GM12801 (cell line): ENCODE data around the gene MGAT4A.

Source experiments
- TF ChIP-seq, protein P1 (sequence below): IDR thresholded peaks from one replicate; pipeline ENCODE4 v1.5.1; 2011; ENCODE audit warnings: control low read depth; ENCODE audit not compliant: insufficient read length; ENCODE audit errors: extremely low read depth

The MGAT4A gene

DNA sequence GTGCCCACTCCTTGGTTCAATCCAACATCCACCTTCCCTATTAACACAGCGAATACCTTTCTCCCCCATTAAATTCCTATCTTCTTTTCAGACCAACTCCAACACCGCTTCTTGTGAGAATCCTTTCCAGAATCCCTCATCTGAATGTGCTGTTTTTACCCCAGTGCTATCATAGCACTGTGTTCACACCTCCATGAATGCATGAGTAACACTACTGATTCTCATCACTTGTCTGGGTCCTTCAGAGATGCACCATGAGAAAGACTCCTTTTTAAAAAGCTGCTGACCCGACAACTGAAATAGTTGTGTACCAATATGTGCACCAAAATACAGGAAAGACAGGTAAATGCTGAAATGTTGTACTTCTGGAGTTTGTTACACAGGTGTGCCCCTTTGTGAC, 18.8 kb downstream of the MGAT4A start:
- TF ChIP-seq, protein P1, sequence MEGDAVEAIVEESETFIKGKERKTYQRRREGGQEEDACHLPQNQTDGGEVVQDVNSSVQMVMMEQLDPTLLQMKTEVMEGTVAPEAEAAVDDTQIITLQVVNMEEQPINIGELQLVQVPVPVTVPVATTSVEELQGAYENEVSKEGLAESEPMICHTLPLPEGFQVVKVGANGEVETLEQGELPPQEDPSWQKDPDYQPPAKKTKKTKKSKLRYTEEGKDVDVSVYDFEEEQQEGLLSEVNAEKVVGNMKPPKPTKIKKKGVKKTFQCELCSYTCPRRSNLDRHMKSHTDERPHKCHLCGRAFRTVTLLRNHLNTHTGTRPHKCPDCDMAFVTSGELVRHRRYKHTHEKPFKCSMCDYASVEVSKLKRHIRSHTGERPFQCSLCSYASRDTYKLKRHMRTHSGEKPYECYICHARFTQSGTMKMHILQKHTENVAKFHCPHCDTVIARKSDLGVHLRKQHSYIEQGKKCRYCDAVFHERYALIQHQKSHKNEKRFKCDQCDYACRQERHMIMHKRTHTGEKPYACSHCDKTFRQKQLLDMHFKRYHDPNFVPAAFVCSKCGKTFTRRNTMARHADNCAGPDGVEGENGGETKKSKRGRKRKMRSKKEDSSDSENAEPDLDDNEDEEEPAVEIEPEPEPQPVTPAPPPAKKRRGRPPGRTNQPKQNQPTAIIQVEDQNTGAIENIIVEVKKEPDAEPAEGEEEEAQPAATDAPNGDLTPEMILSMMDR = no peak

DNA sequence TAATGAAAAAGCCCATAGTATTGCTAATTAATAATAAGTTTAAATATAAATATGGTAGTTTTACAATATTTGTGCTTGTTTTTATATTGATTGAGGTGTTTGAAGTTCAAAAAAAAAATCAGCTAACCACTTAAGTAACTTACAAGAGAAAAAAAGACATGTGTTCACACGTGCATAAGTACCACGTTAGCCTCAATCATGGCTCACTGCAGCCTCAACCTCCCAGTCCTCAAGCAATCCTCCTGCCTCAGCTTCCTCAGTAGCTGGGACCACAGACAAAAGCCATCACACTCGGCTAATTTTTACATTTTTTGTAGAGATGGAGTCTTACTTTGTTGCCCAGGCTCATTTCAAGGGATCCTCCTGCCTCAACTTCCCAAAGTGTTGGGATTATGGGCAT, 19.4 kb downstream of the MGAT4A start:
- TF ChIP-seq, protein P1 = no peak

DNA sequence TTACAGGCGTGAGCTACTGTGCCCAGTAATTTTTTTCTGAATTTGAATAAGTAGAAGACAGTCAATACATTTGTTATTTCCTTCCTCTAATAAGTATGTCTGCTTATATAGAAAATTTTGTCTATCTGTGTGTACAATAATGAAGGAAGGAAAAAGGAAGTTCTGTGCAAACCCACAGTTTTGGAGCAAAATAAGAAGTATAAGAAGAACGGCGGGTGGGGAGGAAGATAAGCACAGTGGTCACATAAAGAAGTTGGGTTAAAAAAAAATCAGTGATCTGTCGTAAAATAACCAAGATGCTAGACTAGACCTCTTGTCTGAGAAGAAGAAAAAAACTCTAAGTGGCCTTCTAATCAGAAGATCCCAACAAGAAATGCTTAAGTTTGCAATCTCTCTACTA, 20.2 kb downstream of the MGAT4A start:
- TF ChIP-seq, protein P1 = no peak

DNA sequence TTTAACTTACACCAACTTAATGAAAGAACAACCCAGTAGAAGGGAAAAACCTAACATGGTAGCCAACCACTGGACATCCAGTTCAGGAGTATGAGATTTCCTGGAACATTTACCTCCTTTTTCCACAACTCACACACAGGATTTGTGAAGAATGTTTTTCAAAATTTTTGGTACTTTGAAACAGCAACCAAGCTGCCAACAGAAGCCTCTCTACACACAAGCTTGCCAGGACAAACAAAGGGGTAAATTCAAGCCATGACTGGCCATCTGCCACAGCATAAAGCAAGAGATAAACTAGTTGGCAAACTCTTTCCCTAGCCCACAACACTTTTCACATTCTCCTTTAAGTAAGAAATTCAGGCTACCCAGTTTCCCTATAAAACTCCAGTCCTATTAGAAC, 21.4 kb downstream of the MGAT4A start:
- TF ChIP-seq, protein P1 = no peak

DNA sequence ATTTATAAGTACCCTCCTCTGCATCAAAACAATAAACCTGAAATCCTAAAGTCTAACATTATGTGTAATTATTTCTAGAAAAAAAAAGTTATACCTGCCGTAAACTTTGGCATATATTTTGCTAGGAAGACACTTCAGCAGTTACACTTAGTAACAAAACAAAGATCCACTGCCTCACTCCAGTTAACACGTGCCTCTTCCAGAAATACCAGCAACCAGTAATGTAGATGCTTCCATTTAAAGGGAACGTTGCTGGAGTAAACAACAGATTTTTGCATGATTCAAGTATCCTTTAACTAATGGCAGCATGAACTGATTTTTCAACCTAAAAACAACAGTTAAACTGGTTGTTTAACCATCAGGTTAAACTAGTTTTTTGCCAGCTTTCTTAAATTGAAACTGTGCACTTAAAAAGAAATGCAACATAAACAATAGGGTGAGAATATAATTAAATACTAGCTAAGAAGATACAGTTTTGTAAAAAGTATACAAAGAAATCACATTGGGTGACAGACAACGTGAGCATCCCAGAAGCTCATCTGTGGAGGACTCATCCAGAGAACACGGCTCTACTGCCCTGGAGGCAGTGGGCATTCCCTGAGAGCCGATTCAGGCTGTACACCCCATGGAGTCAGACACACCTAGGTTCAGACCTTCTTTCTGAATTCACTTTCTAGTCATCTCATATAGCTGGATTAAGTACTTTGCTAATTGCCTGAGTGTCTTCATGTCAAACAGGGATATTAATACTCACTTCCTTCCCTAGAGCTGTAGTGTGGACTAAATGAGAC, 22.3 kb downstream of the MGAT4A start:
- TF ChIP-seq, protein P1 = no peak

DNA sequence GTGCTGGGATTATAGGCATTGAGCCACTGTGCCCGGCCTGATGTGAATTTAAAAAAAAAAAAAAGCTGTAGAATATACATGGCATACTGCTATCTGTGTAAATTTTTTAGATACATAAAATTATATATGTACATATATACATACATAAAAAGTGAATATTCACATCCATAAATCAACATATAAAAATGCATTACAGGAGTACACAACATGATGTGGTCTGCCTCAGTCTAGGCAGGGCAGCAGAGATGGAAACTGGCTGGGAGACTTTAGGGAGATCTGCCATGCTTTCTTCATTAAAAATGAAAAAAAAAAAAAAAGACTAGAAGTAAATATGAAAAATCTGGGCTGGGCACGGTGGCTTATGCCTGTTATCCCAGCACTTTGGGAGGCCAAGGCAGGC, 24.3 kb downstream of the MGAT4A start:
- TF ChIP-seq, protein P1 = no peak

DNA sequence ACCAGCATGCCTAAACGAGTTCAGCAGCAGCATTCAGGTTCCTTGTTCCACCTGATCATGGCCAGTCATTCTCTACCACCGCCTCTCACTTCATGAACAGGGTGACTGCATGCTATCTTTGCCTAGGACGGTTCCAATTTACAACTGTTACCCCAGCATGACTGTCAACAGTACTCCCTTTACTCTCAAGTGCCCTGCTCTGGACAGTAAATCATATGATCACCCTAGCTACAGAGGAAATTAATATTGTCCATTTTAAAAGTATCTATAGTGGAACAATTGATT, 25.7 kb downstream of the MGAT4A start:
- TF ChIP-seq, protein P1 = no peak
